MM.1S (cell line): ENCODE measurements around the gene NTN4.
"Not testable (repeated sequence)": the region's sequence is repeated elsewhere in the genome, so short reads cannot be mapped to it uniquely, and the experiment has no call there.

Experiments used
- DNase-seq: peaks from one replicate; pipeline ENCODE4 v3.0.0-alpha.2; 2015
- H2AFZ ChIP-seq: fragments of 300-600 bp; sonication (generic); 2 replicates; pipeline ENCODE4 v1.6.0; 2016; ENCODE audit warnings: antibody characterized with exemption, low read length
- H3F3A ChIP-seq: fragments of 300-600 bp; sonication (generic); 2 replicates; pipeline ENCODE4 v1.6.1; 2016; ENCODE audit warnings: mild to moderate bottlenecking, antibody characterized with exemption, low read length, moderate library complexity, mixed read lengths; ENCODE audit not compliant: insufficient read depth
- H3K27ac ChIP-seq: fragments of 300-600 bp; sonication (generic); 2 replicates; pipeline ENCODE4 v1.5.1; 2016; ENCODE audit warnings: mild to moderate bottlenecking, low read length
- H3K27me3 ChIP-seq: fragments of 300-600 bp; sonication (generic); replicated peaks from 2 replicates; pipeline ENCODE4 v1.6.0; 2016; ENCODE audit warnings: low read length; ENCODE audit not compliant: insufficient read depth
- H3K36me3 ChIP-seq: fragments of 300-600 bp; sonication (generic); replicated peaks from 2 replicates; pipeline ENCODE4 v1.6.1; 2016; ENCODE audit warnings: mild to moderate bottlenecking, low read length, mixed read lengths; ENCODE audit not compliant: insufficient read depth
- H3K4me1 ChIP-seq: fragments of 300-600 bp; sonication (generic); 2 replicates; pipeline ENCODE4 v1.6.1; 2016; ENCODE audit warnings: low read length, mixed read lengths
- H3K4me2 ChIP-seq: fragments of 300-600 bp; sonication (generic); 2 replicates; pipeline ENCODE4 v1.6.0; 2016; ENCODE audit warnings: low read depth, low read length
- H3K4me3 ChIP-seq: fragments of 300-600 bp; sonication (generic); 2 replicates; pipeline ENCODE4 v1.5.1; 2016; ENCODE audit warnings: low read length, mixed read lengths
- H3K79me2 ChIP-seq: fragments of 300-600 bp; sonication (generic); 2 replicates; pipeline ENCODE4 v1.6.1; 2016; ENCODE audit warnings: mixed run types, low read length, mixed read lengths
- H3K9ac ChIP-seq: fragments of 300-600 bp; sonication (generic); 2 replicates; pipeline ENCODE4 v1.6.1; 2016; ENCODE audit warnings: low read length, mixed read lengths
- H3K9me2 ChIP-seq: fragments of 300-600 bp; sonication (generic); replicated peaks from 2 replicates; pipeline ENCODE4 v1.6.1; 2016; ENCODE audit warnings: mild to moderate bottlenecking, low read length, mixed read lengths; ENCODE audit not compliant: insufficient read depth
- H3K9me3 ChIP-seq: fragments of 300-600 bp; sonication (generic); replicated peaks from 2 replicates; pipeline ENCODE4 v1.6.1; 2016; ENCODE audit warnings: mild to moderate bottlenecking, low read length, mixed read lengths; ENCODE audit not compliant: insufficient read depth
- H4K20me1 ChIP-seq: fragments of 300-600 bp; sonication (generic); 2 replicates; pipeline ENCODE4 v1.6.1; 2016; ENCODE audit warnings: mild to moderate bottlenecking, low read length, moderate library complexity, mixed read lengths; ENCODE audit not compliant: insufficient read depth
- EZH2 ChIP-seq: fragments of 300-600 bp; sonication (generic); optimal IDR thresholded peaks from 2 replicates; pipeline ENCODE3; 2017; ENCODE audit warnings: low read depth, mild to moderate bottlenecking, antibody characterized with exemption, low read length, mixed read lengths
- EZH2phosphoT487 ChIP-seq: fragments of 300-600 bp; sonication (generic); IDR thresholded peaks from 2 replicates; pipeline ENCODE4 v1.6.1; 2018; ENCODE audit warnings: antibody characterized with exemption, low read length
- TF ChIP-seq, protein P1 (sequence below): fragments of 300-600 bp; sonication (generic); IDR thresholded peaks from 2 replicates; pipeline ENCODE4 v1.5.1; 2016; ENCODE audit warnings: antibody characterized with exemption, low read length, mixed read lengths

NTN4 gene

DNA sequence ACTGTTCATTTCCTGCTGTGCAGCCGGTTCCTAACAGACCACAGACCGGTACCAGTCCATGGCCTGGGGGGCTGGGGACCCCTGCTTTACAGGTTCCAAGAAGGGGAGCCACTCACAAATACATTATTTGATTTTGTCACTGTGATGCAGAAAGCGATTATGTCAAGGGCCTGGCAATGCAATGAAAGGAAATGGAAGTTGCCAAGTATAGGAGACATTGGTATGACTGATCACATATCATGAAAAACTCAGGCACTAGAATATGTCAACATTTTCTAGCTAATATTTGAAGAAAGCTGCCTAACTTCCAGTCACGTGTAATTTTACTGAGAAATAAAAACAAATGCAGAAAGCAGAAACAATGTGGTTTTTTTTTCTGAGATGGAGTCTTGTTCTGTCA lies 170.4 kb downstream of the NTN4 start:
- Histone ChIP-seq H3K4me2 (no peak overlapping the region), H4K20me1 (no peaks in the 10 kb centered on the region), H3K36me3 (no peaks in the 10 kb centered on the region), H3F3A (no peaks in the 10 kb centered on the region), H3K27ac (no peak overlapping the region), H3K79me2 (no peaks in the 10 kb centered on the region), H3K4me3 (no peak overlapping the region), H3K9ac (no peak overlapping the region), H2AFZ (no peak overlapping the region), H3K9me2 (no peaks in the 10 kb centered on the region), H3K9me3 (no peaks in the 10 kb centered on the region), H3K4me1 (no peaks in the 10 kb centered on the region), H3K27me3 (no peaks in the 10 kb centered on the region)
- TF ChIP-seq, protein P1, sequence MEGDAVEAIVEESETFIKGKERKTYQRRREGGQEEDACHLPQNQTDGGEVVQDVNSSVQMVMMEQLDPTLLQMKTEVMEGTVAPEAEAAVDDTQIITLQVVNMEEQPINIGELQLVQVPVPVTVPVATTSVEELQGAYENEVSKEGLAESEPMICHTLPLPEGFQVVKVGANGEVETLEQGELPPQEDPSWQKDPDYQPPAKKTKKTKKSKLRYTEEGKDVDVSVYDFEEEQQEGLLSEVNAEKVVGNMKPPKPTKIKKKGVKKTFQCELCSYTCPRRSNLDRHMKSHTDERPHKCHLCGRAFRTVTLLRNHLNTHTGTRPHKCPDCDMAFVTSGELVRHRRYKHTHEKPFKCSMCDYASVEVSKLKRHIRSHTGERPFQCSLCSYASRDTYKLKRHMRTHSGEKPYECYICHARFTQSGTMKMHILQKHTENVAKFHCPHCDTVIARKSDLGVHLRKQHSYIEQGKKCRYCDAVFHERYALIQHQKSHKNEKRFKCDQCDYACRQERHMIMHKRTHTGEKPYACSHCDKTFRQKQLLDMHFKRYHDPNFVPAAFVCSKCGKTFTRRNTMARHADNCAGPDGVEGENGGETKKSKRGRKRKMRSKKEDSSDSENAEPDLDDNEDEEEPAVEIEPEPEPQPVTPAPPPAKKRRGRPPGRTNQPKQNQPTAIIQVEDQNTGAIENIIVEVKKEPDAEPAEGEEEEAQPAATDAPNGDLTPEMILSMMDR, result no peak
- no peak for TF ChIP-seq EZH2
- TF ChIP-seq EZH2phosphoT487, result no peak
- no peak for DNase-seq

DNA sequence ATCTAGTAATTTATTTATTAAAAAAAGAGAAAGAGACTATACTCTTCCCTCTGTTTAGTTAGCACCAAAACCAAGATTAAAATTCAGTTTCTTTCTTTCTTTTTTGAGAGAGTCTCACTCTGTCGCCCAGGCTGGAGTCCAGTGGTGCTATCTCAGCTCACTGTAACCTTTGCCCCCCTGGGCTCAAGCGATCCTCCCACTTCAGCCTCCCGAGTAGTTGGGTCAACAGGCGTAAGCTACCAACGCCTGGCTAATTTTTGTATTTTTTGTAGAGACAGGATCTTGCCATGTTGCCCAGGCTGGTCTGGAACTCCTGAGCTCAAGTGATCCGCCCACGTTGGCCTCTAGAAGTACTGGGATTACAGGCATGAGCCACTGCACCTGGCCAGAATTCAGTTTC lies 174.1 kb downstream of the NTN4 start:
- not testable (repeated sequence) for H3K27me3 ChIP-seq, H3K4me2 ChIP-seq, H3K27ac ChIP-seq, H3F3A ChIP-seq, H3K9me3 ChIP-seq, H3K9me2 ChIP-seq, H2AFZ ChIP-seq, H3K4me1 ChIP-seq, H3K9ac ChIP-seq, H3K79me2 ChIP-seq, H4K20me1 ChIP-seq, H3K4me3 ChIP-seq, DNase-seq, H3K36me3 ChIP-seq

DNA sequence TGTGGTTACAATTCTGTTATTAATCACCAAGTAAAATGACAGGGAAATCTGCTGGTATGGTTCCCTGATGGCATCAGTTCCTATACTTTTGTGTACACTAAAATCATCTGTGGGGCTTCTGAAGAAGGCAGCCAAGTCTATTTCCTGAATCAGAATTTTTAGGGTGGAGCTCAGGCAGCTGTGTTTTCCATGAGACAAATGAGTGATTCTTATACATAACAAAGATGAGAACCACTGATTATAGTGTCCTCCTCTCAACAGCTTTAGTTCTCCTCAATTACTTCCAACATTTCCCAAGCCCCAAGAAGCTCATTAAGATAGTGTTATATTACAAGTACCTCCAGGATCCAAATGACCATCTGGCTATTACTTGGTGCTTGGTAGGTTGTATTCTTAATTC lies 174.8 kb downstream of the NTN4 start:
- no peak overlapping the region for H3K9ac ChIP-seq
- H3F3A ChIP-seq, result no peaks in the 10 kb centered on the region
- H3K4me1 ChIP-seq, result no peaks in the 10 kb centered on the region
- no peaks in the 10 kb centered on the region for H3K27me3 ChIP-seq
- H3K4me2 ChIP-seq, result no peak overlapping the region
- H3K4me3 ChIP-seq, result no peak overlapping the region
- no peaks in the 10 kb centered on the region for H4K20me1 ChIP-seq
- H2AFZ ChIP-seq, result no peak overlapping the region
- H3K9me3 ChIP-seq, result no peaks in the 10 kb centered on the region
- no peaks in the 10 kb centered on the region for H3K79me2 ChIP-seq
- DNase-seq, result no peak
- no peaks in the 10 kb centered on the region for H3K9me2 ChIP-seq
- H3K36me3 ChIP-seq, result no peaks in the 10 kb centered on the region
- TF ChIP-seq EZH2phosphoT487 (no peak), EZH2 (no peak)
- TF ChIP-seq, protein P1, result no peak
- H3K27ac ChIP-seq, result no peak overlapping the region

DNA sequence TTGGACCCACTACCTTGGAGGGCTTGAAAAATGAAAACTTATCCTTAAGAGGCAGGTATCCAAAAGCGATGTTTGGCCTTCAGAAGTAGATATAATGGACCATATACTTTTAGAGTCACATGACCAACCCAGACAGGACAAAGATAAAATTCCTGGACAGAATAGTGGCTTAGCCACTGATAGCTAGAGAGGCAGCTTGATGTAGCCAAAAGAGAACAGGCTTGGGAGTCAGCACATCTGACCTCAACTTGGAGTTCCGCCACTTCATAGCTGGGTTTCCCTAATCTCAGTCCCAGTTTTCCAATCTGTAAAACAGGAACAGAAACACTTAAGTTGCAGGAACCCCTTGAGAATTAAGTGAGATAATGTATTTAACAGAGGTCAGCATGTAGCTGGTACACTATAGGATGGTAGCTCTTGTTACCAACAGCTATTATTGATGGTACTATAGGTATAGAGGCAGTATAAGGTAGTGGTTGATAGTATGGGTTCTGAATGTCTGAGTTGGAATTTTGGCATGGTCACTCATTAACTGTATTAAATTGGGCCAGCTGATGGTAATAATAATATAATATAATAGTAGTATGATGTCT lies 176.1 kb downstream of the NTN4 start:
- Histone ChIP-seq H3K27ac (no peak overlapping the region), H3K9me2 (no peaks in the 10 kb centered on the region), H3K9me3 (no peaks in the 10 kb centered on the region), H3K79me2 (no peaks in the 10 kb centered on the region), H2AFZ (no peak overlapping the region), H3K36me3 (no peaks in the 10 kb centered on the region), H3K4me1 (no peaks in the 10 kb centered on the region), H4K20me1 (no peaks in the 10 kb centered on the region), H3K9ac (no peak overlapping the region), H3K4me2 (no peak overlapping the region), H3K4me3 (no peak overlapping the region), H3F3A (no peaks in the 10 kb centered on the region), H3K27me3 (no peaks in the 10 kb centered on the region)
- no peak for DNase-seq
- TF ChIP-seq EZH2 (no peak), EZH2phosphoT487 (no peak)
- TF ChIP-seq, protein P1, result no peak
